SK-N-MC (cell line): ENCODE measurements around the gene CC2D2B.

Experiments
- EZH2 ChIP-seq: fragments of 200-600 bp; sonication (generic); IDR thresholded peaks from one replicate; pipeline ENCODE4 v1.6.1; 2017; ENCODE audit warnings: antibody characterized with exemption
- FOXP2 ChIP-seq: optimal IDR thresholded peaks from 2 replicates; pipeline ENCODE3; 2011; ENCODE audit warnings: mild to moderate bottlenecking, moderate library complexity; ENCODE audit not compliant: insufficient read depth; ENCODE audit errors: extremely low read length, control extremely low read depth
- POLR2AphosphoS5 ChIP-seq: IDR thresholded peaks from 2 replicates; pipeline ENCODE4 v1.6.1; 2012; ENCODE audit warnings: mild to moderate bottlenecking, low read depth, low read length, borderline replicate concordance

DNA sequence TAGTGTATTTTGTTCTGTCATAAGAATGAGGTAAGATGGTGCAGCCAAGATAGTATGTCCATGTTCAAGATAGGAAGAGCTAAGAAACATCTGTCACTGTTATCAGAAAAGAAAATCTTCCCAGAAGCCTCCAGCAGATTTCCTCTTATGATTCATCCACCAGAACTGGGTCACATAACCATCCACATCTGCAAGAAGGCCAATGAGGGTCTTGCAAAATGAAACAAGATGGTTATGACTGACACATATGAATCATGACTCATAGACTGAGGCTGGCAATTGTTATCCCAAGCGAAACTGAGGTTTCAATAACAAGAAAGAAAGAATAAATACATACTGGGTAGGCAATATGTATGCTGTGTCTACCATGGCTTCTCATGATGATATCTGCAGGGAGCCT lies 165.9 kb downstream of the CC2D2B start:
- TF ChIP-seq EZH2 = no peak
- TF ChIP-seq POLR2AphosphoS5 = no peak
- no peak for TF ChIP-seq FOXP2
